ENCODE results near the gene CHURC1. TPM values are rescaled to one million over a fixed set of nuclear protein-coding genes. Genes with fewer than 3 reads are reported as not detected.

The CHURC1 gene
- total RNA-seq, 3 donors from 2014 or later (not counting 1 experiment from before 2014, with no cell fraction given), result 56.1 to 65.5 (median 65.4) TPM

DNA sequence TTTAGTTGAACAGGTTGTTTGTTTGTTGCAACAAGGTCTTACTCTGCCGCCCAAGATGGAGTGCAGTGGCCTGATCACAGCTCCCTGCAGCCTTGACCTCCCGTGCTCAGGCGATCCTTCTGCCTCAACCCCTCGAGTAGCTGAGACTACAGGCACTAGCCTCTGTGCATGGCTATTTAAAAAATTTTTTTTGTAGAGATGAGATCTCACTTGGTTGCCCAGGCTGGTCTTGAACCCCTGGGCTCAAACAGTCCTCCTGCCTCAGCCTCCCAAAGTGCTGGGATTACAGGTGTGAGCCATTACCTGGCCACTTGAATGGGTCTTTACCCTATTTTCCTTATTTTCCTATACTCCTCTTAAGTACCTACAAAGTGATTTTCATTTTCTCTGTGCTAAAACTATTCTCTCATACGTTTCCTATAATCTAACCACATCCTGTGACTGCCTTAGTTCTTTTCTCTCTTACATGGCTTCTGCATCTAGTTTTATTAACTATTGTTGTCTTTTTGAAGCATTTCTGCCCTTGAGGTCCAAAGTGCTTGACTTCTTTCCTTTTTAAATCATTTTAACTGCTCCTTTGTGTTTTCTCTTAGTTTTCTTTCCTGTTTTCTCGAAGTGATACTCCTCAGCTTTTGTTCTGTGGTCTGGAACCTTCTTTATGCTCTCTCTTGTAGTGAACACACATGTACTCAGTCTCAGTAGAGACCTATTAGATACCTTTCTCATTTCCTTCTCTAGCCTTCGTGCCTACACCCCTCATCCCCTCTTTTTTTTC, 14.2 kb downstream of the CHURC1 start:
- Mint-ChIP-seq H3K36me3 (peaks cover 7% of the 10 kb centered on the region), H3K27me3 (ENCODE audit: low read depth in 2 of 2) (no peaks in the 10 kb centered on the region), H3K27ac (no peak overlapping the region), H3K9me3 (no peaks in the 10 kb centered on the region), H3K4me3 (no peak overlapping the region), H3K4me1 (peaks cover 6 to 14% of the 10 kb centered on the region in 2 donors)
- intact Hi-C loops (cut with micrococcal nuclease), result loop anchor here (2.0 kb wide), 1 partner anchor 14 kb away; the partner anchor contains the start of gene CHURC1
- WGBS (ENCODE audit: insufficient coverage), result 42% methylated on average over 7 of the region's 7 CpGs
- H3K27me3 ChIP-seq (ENCODE audit: control insufficient read depth, insufficient read depth, low read length), result no peaks in the 10 kb centered on the region
- H3K9me3 ChIP-seq (ENCODE audit: control insufficient read depth, insufficient read depth, low read length), result no peaks in the 10 kb centered on the region
- H3K4me3 ChIP-seq (ENCODE audit: low read length), result no peak overlapping the region
- TF ChIP-seq, protein P1, sequence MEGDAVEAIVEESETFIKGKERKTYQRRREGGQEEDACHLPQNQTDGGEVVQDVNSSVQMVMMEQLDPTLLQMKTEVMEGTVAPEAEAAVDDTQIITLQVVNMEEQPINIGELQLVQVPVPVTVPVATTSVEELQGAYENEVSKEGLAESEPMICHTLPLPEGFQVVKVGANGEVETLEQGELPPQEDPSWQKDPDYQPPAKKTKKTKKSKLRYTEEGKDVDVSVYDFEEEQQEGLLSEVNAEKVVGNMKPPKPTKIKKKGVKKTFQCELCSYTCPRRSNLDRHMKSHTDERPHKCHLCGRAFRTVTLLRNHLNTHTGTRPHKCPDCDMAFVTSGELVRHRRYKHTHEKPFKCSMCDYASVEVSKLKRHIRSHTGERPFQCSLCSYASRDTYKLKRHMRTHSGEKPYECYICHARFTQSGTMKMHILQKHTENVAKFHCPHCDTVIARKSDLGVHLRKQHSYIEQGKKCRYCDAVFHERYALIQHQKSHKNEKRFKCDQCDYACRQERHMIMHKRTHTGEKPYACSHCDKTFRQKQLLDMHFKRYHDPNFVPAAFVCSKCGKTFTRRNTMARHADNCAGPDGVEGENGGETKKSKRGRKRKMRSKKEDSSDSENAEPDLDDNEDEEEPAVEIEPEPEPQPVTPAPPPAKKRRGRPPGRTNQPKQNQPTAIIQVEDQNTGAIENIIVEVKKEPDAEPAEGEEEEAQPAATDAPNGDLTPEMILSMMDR (IDR thresholded peaks at IDR 0.05), result no peak
- ATAC-seq, result peak; percentile 80 to 85 (median 83)
- H3K4me1 ChIP-seq (ENCODE audit: control insufficient read depth, insufficient read depth, low read length), result peaks cover 17% of the 10 kb centered on the region
- H3K36me3 ChIP-seq (ENCODE audit: control insufficient read depth, insufficient read depth, low read length), result peaks cover 76% of the 10 kb centered on the region
- peak overlapping the region; percentile 83 for H3K27ac ChIP-seq (ENCODE audit: low read length)
- peak in 1 of 2 donors; percentile 64 for DNase-seq

DNA sequence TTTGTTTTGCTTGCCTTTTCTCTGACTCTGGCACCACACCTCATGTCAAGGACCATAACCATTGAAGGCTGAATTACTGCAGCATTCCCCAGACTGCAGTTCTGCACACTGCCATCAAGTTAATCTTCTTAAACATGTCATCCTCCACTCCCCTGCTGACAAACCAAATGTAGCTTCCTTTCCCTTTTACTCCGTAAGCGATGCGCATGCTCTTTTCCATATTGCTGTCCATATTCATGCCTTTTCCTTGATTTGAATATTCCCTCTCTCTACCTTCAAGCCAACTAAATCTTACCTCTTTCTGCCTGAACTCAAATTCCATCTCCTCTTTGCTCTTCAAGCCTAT, 14.7 kb downstream of the CHURC1 start:
- Histone ChIP-seq H3K4me3 (ENCODE audit: low read length) (no peak overlapping the region), H3K9me3 (ENCODE audit: control insufficient read depth, insufficient read depth, low read length) (no peaks in the 10 kb centered on the region), H3K4me1 (ENCODE audit: control insufficient read depth, insufficient read depth, low read length) (peaks cover 17% of the 10 kb centered on the region), H3K27me3 (ENCODE audit: control insufficient read depth, insufficient read depth, low read length) (no peaks in the 10 kb centered on the region), H3K27ac (ENCODE audit: low read length) (peak overlapping the region; percentile 83), H3K36me3 (ENCODE audit: control insufficient read depth, insufficient read depth, low read length) (peaks cover 78% of the 10 kb centered on the region)
- no peaks in the 10 kb centered on the region for H3K9me3 Mint-ChIP-seq
- no peaks in the 10 kb centered on the region for H3K27me3 Mint-ChIP-seq (ENCODE audit: low read depth in 2 of 2)
- H3K27ac Mint-ChIP-seq, result no peak overlapping the region
- peaks cover 6 to 14% of the 10 kb centered on the region in 2 donors for H3K4me1 Mint-ChIP-seq
- TF ChIP-seq, protein P1 (IDR thresholded peaks at IDR 0.05), result no peak
- intact Hi-C loops (cut with micrococcal nuclease), result loop anchor here (2.0 kb wide), 1 partner anchor 14 kb away; the partner anchor contains the start of gene CHURC1
- no peak overlapping the region for H3K4me3 Mint-ChIP-seq
- H3K36me3 Mint-ChIP-seq, result peaks cover 7% of the 10 kb centered on the region
- 90% methylated on average over 3 of the region's 3 CpGs for WGBS (ENCODE audit: insufficient coverage)
- peak in 1 of 2 donors; percentile 50 for DNase-seq
- peak in 2 of 3 donors; percentile 5 to 49 for ATAC-seq

DNA sequence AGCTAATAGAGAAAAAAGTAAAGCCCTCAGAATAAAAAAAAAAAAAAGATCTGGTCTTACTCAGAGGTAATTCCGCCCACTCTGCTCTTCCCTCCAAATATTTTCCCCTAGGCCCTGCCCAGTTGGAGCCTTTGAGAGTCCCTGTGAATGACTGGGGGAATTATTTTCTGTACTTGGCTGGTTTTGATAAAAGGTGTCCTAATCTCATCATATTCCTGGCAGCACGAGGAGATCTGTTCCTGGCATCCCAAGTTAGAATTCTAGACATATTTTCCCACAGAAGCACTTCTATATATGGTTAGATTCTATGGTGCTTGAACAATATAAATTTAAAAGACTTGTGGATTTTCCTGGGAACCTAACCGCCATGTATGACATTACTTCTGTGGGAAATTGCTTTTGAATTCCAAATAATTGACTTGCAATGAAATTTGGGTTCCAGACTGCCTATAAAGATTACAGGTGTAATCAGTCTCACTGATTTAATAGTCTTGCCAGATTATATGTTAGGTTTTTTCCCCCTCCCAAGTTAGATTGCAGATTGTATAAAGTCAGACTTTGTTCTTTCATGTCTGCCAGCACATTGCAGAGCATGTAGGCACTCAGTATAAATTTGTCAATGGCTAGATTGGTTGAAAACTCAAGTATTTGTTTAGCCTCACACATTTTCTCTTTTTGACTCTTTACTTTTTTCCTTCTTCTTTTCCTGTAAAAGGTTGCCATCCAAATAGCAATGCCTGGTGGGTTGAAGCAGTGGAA, 16.0 kb downstream of the CHURC1 start:
- DNase-seq, result no peak
- Mint-ChIP-seq H3K4me1 (peaks cover 7 to 20% of the 10 kb centered on the region in 2 donors), H3K4me3 (peak overlapping the region; percentile 11), H3K27ac (no peak overlapping the region), H3K36me3 (no peaks in the 10 kb centered on the region), H3K27me3 (ENCODE audit: low read depth in 2 of 2) (no peaks in the 10 kb centered on the region), H3K9me3 (no peaks in the 10 kb centered on the region)
- Histone ChIP-seq H3K4me1 (ENCODE audit: control insufficient read depth, insufficient read depth, low read length) (peaks cover 17% of the 10 kb centered on the region), H3K9me3 (ENCODE audit: control insufficient read depth, insufficient read depth, low read length) (no peaks in the 10 kb centered on the region), H3K4me3 (ENCODE audit: low read length) (no peak overlapping the region), H3K27ac (ENCODE audit: low read length) (peak overlapping the region; percentile 47), H3K36me3 (ENCODE audit: control insufficient read depth, insufficient read depth, low read length) (peaks cover 71% of the 10 kb centered on the region), H3K27me3 (ENCODE audit: control insufficient read depth, insufficient read depth, low read length) (no peaks in the 10 kb centered on the region)
- WGBS (ENCODE audit: insufficient coverage), result 100% methylated on average over 1 of the region's 3 CpGs
- intact Hi-C loops (cut with micrococcal nuclease), result no loop called here
- TF ChIP-seq, protein P1 (IDR thresholded peaks at IDR 0.05), result no peak
- ATAC-seq, result no peak

All from natural killer cell (primary cell).